Medulla oblongata (tissue), 1 donor: ENCODE measurements around the gene ADAMTS3.
"Not testable (repeated sequence)": the region's sequence is repeated elsewhere in the genome, so short reads cannot be mapped to it uniquely, and the experiment has no call there.

Experiments
- DNase-seq: peaks from one replicate; pipeline ENCODE4 v3.0.0-alpha.2; 2015; ENCODE audit errors: extremely low spot score

ADAMTS3 gene

GRCh38 chr4:72473434-72473900 lies 95.6 kb downstream of the ADAMTS3 start:
- no peak for DNase-seq

GRCh38 chr4:72471816-72472215 lies 97.2 kb downstream of the ADAMTS3 start:
- no peak for DNase-seq

GRCh38 chr4:72468904-72469502 lies 100.0 kb downstream of the ADAMTS3 start:
- DNase-seq, result peak; percentile 16

- no peak for DNase-seq
Measured at GRCh38 chr4:72467633-72468032, 101.4 kb downstream of the ADAMTS3 start.

- no peak for DNase-seq
Measured at GRCh38 chr4:72463724-72464123, 105.3 kb downstream of the ADAMTS3 start.

GRCh38 chr4:72457158-72457557 lies 111.9 kb downstream of the ADAMTS3 start:
- DNase-seq, result no peak

GRCh38 chr4:72451349-72451748 lies 117.7 kb downstream of the ADAMTS3 start:
- no peak for DNase-seq

- DNase-seq, result no peak
Measured at GRCh38 chr4:72449705-72450104, 119.3 kb downstream of the ADAMTS3 start.

- no peak for DNase-seq
Measured at GRCh38 chr4:72448231-72448630, 120.8 kb downstream of the ADAMTS3 start.

- DNase-seq, result no peak
Measured at GRCh38 chr4:72446353-72447055, 122.5 kb downstream of the ADAMTS3 start.

- no peak for DNase-seq
Measured at GRCh38 chr4:72444092-72444491, 124.9 kb downstream of the ADAMTS3 start.

- no peak for DNase-seq
Measured at GRCh38 chr4:72442715-72443114, 126.3 kb downstream of the ADAMTS3 start.

- no peak for DNase-seq
Measured at GRCh38 chr4:72442147-72442546, 126.9 kb downstream of the ADAMTS3 start.

GRCh38 chr4:72440386-72440785 lies 128.6 kb downstream of the ADAMTS3 start:
- DNase-seq, result no peak

GRCh38 chr4:72432975-72433374 lies 136.0 kb downstream of the ADAMTS3 start:
- DNase-seq, result no peak

GRCh38 chr4:72432282-72432681 lies 136.7 kb downstream of the ADAMTS3 start:
- DNase-seq, result no peak

- no peak for DNase-seq
Measured at GRCh38 chr4:72430988-72431387, 138.0 kb downstream of the ADAMTS3 start.

- DNase-seq, result no peak
Measured at GRCh38 chr4:72430050-72430449, 139.0 kb downstream of the ADAMTS3 start.

- DNase-seq, result no peak
Measured at GRCh38 chr4:72429397-72429889, 139.6 kb downstream of the ADAMTS3 start.

- no peak for DNase-seq
Measured at GRCh38 chr4:72427057-72427456, 142.0 kb downstream of the ADAMTS3 start.

- DNase-seq, result not testable (repeated sequence)
Measured at GRCh38 chr4:72425908-72426307, 143.1 kb downstream of the ADAMTS3 start.

- DNase-seq, result no peak
Measured at GRCh38 chr4:72424006-72424405, 145.0 kb downstream of the ADAMTS3 start.

GRCh38 chr4:72422416-72422815 lies 146.6 kb downstream of the ADAMTS3 start:
- DNase-seq, result no peak
